HCT116 (cell line): ENCODE results near the gene GRIN3A. TPM values are rescaled to one million over a fixed set of nuclear protein-coding genes. Genes with fewer than 3 reads are reported as not detected.

ENCODE experiments used
- ATAC-seq: fragments of 200-7000 bp; cut with Tn5 transposase; 2 replicates; pipeline ENCODE4 v1.9.1; 2020; ENCODE audit warnings: mild to moderate bottlenecking, moderate library complexity
- BruUV-seq: library from RNA; stranded (reverse); fragments of 400-500 nt; replicated peaks from 2 replicates; lab custom pipeline; 2021; lab: Mats Ljungman, UMichigan
- CTCF ChIA-PET: fragments of 300-600 bp; sonication (Branson Sonifier 250); formaldehyde crosslinking; loops from one replicate; lab custom pipeline; 2021; ENCODE audit warnings: antibody characterized with exemption; lab: Charles Lee
- POLR2A ChIA-PET: fragments of 300-600, 350-600 bp; sonication (Branson Sonifier 250); formaldehyde crosslinking; loops from one replicate; lab custom pipeline; 2021; ENCODE audit warnings: antibody characterized with exemption; lab: Charles Lee
- RAD21 ChIA-PET, 2 experiments: fragments of 300-600 bp; sonication (Branson Sonifier 250); formaldehyde crosslinking; loops; one replicate each; lab custom pipeline; 2023; ENCODE audit warnings: low total read pairs in 2 of 2; ENCODE audit not compliant: uncharacterized antibody in 2 of 2, unreplicated experiment in 2 of 2, low non-redundant PET in 1 of 2; lab: Charles Lee
- DNase-seq: peaks from one replicate; pipeline ENCODE4 v3.0.0-alpha.2; 2010; ENCODE audit warnings: low read depth, low spot score
- H2AFZ ChIP-seq: fragments of 200-600 bp; shearing (Covaris generic), sonication (generic); 2 replicates; pipeline ENCODE4 v1.6.1; 2017; ENCODE audit warnings: low read depth, mixed run types, mixed read lengths, antibody characterized with exemption, low read length; ENCODE audit not compliant: poor library complexity, severe bottlenecking
- H3K27ac ChIP-seq: 2 replicates; pipeline ENCODE4 v1.5.1; 2012; ENCODE audit warnings: low read depth, low read length
- H3K27me3 ChIP-seq: fragments of 200-600 bp; sonication (generic); 2 replicates; pipeline ENCODE4 v1.6.1; 2016; ENCODE audit warnings: mixed run types, low read length, mixed read lengths; ENCODE audit not compliant: insufficient read depth
- H3K36me3 ChIP-seq, 2 experiments: fragments of 200-500 bp in 1 of 2; fragments of 200-600 bp in 1 of 2; sonication (Bioruptor generic) in 1 of 2; sonication (generic) in 1 of 2; 2 replicates each; pipeline versions ENCODE4 v1.5.1 to v1.6.1; 2014 to 2016; ENCODE audit warnings: low read length in 2 of 2, inconsistent platforms in 1 of 2, mixed read lengths in 1 of 2, mixed run types in 1 of 2; ENCODE audit not compliant: insufficient read depth in 2 of 2, control insufficient read depth in 1 of 2
- H3K4me1 ChIP-seq, 2 experiments: fragments of 200-600 bp in 1 of 2; sonication (generic) in 1 of 2; 2 replicates each; pipeline versions ENCODE4 v1.5.1 to v1.6.1; 2012 to 2017; ENCODE audit warnings: low read length in 2 of 2, inconsistent platforms in 1 of 2, mild to moderate bottlenecking in 1 of 2, mixed read lengths in 1 of 2, mixed run types in 1 of 2, moderate library complexity in 1 of 2; ENCODE audit not compliant: insufficient read depth in 2 of 2, control insufficient read depth in 1 of 2
- H3K4me2 ChIP-seq: fragments of 200-600 bp; sonication (generic); 2 replicates; pipeline ENCODE4 v1.6.1; 2017; ENCODE audit warnings: mixed run types, low read length, mixed read lengths
- H3K4me3 ChIP-seq, 2 experiments: fragments of 200-600 bp in 1 of 2; sonication (generic) in 1 of 2; replicated peaks in 1 of 2; 2 replicates each; pipeline ENCODE4 v1.5.1; 2011 to 2016; ENCODE audit warnings: low read length in 2 of 2, control low read depth in 1 of 2, low read depth in 1 of 2, mild to moderate bottlenecking in 1 of 2, mixed read lengths in 1 of 2, mixed run types in 1 of 2
- H3K79me2 ChIP-seq: fragments of 200-600 bp; sonication (generic); 2 replicates; pipeline ENCODE4 v1.6.1; 2017; ENCODE audit warnings: mild to moderate bottlenecking, mixed run types, low read length, moderate library complexity, mixed read lengths; ENCODE audit not compliant: insufficient read depth
- H3K9ac ChIP-seq: fragments of 200-600 bp; sonication (generic); 2 replicates; pipeline ENCODE4 v1.6.1; 2016; ENCODE audit warnings: low read length, mixed read lengths
- H3K9me2 ChIP-seq: fragments of 200-600 bp; sonication (generic), shearing (Covaris generic); 2 replicates; pipeline ENCODE4 v1.6.1; 2017; ENCODE audit warnings: mixed run types, mild to moderate bottlenecking, moderate library complexity; ENCODE audit not compliant: insufficient read depth
- H3K9me3 ChIP-seq, 2 experiments: fragments of 200-500 bp in 1 of 2; fragments of 200-600 bp in 1 of 2; sonication (Bioruptor generic) in 1 of 2; sonication (generic) in 1 of 2; 2 replicates each; pipeline ENCODE4 v1.6.1; 2014 to 2017; ENCODE audit warnings: low read length in 2 of 2, mixed read lengths in 2 of 2, inconsistent platforms in 1 of 2, low read depth in 1 of 2, mild to moderate bottlenecking in 1 of 2, mixed run types in 1 of 2, moderate library complexity in 1 of 2; ENCODE audit not compliant: control insufficient read depth in 1 of 2, insufficient read depth in 1 of 2
- H4K20me1 ChIP-seq: fragments of 200-600 bp; sonication (generic), shearing (Covaris generic); 2 replicates; pipeline ENCODE4 v1.6.1; 2017; ENCODE audit warnings: mixed run types, mild to moderate bottlenecking, moderate library complexity; ENCODE audit not compliant: insufficient read depth
- ATF3 ChIP-seq: IDR thresholded peaks from 2 replicates; pipeline ENCODE4 v1.6.1; 2012
- ELF1 ChIP-seq: IDR thresholded peaks from 2 replicates; pipeline ENCODE4 v1.6.1; 2012; ENCODE audit warnings: low read depth, borderline replicate concordance
- EZH2 ChIP-seq: fragments of 200-600 bp; sonication (generic); IDR thresholded peaks from 2 replicates; pipeline ENCODE4 v1.6.1; 2017; ENCODE audit warnings: antibody characterized with exemption, mixed run types
- EZH2phosphoT487 ChIP-seq: fragments of 200-600 bp; IDR thresholded peaks from 2 replicates; pipeline ENCODE4 v1.6.1; 2018; ENCODE audit warnings: antibody characterized with exemption, borderline replicate concordance
- FOSL1 ChIP-seq: IDR thresholded peaks from 2 replicates; pipeline ENCODE4 v1.6.1; 2012; ENCODE audit warnings: low read depth
- JUND ChIP-seq: IDR thresholded peaks from 2 replicates; pipeline ENCODE4 v1.6.1; 2012
- MAX ChIP-seq: IDR thresholded peaks from 2 replicates; pipeline ENCODE4 v1.6.1; 2012
- POLR2AphosphoS5 ChIP-seq: IDR thresholded peaks from 2 replicates; pipeline ENCODE4 v1.6.1; 2011; ENCODE audit warnings: mild to moderate bottlenecking, low read depth, low read length, moderate library complexity
- RAD21 ChIP-seq: IDR thresholded peaks from 2 replicates; pipeline ENCODE4 v1.6.1; 2012; ENCODE audit warnings: low read depth, mild to moderate bottlenecking
- SIN3A ChIP-seq: IDR thresholded peaks from 2 replicates; pipeline ENCODE4 v1.6.1; 2012; ENCODE audit warnings: low read depth
- YY1 ChIP-seq: IDR thresholded peaks from 2 replicates; pipeline ENCODE4 v1.6.1; 2011; ENCODE audit warnings: low read length, low read depth, moderate library complexity, mild to moderate bottlenecking; ENCODE audit not compliant: insufficient replicate concordance; ENCODE audit errors: extremely low read depth
- ZNF274 ChIP-seq: fragments of 200-500 bp; sonication (Bioruptor generic); IDR thresholded peaks from 2 replicates; pipeline ENCODE4 v1.6.1; 2014; ENCODE audit warnings: mild to moderate bottlenecking, low read depth, low read length, inconsistent platforms
- intact Hi-C: fragments of 100-400 bp; cut with micrococcal nuclease; formaldehyde crosslinking; loops from 2 replicates; pipeline ENCODE4 v1.10.0; 2022
- total RNA-seq: library from RNA; stranded (reverse); gene quantifications from one replicate; pipeline ENCODE4 v1.2.1, GENCODE V29; 2021; ENCODE audit not compliant: unreplicated experiment

GRIN3A gene
- total RNA-seq, 1 experiment from 2014 or later: not detected

- Histone ChIP-seq H3K4me1 (no peaks in the 10 kb centered on the region), H3K27ac (no peak overlapping the region), H4K20me1 (no peaks in the 10 kb centered on the region), H3K9ac (no peak overlapping the region), H3K79me2 (no peaks in the 10 kb centered on the region), H3K27me3 (peaks cover 16% of the 10 kb centered on the region), H2AFZ (no peak overlapping the region), H3K4me2 (no peak overlapping the region), H3K9me3 (no peaks in the 10 kb centered on the region), H3K36me3 (no peaks in the 10 kb centered on the region), H3K4me3 (no peak overlapping the region), H3K9me2 (no peaks in the 10 kb centered on the region)
- intact Hi-C loops: no loop called here
- no TSS peak for BruUV-seq
- DNase-seq: no peak
- no peak for ATAC-seq
- ChIA-PET POLR2A (no interaction called here), CTCF (no interaction called here), RAD21 (no interaction called here)
- TF ChIP-seq RAD21 (no peak), SIN3A (no peak)
These were observed 20.3 kb downstream of the GRIN3A start for GRCh38 chr9:101718192-101718591.

- ATAC-seq: no peak
- Histone ChIP-seq H3K4me3 (no peak overlapping the region), H3K27me3 (peaks cover 16% of the 10 kb centered on the region), H3K4me2 (no peak overlapping the region), H4K20me1 (no peaks in the 10 kb centered on the region), H3K9ac (no peak overlapping the region), H3K9me3 (no peaks in the 10 kb centered on the region), H3K9me2 (no peaks in the 10 kb centered on the region), H3K36me3 (no peaks in the 10 kb centered on the region), H3K4me1 (no peaks in the 10 kb centered on the region), H3K79me2 (no peaks in the 10 kb centered on the region), H2AFZ (no peak overlapping the region), H3K27ac (no peak overlapping the region)
- CTCF ChIA-PET: no interaction called here
- no peak for DNase-seq
- TF ChIP-seq YY1 (no peak), JUND (no peak), MAX (no peak), FOSL1 (no peak), ZNF274 (no peak), ELF1 (no peak), ATF3 (no peak), EZH2 (no peak), RAD21 (no peak), POLR2AphosphoS5 (no peak), EZH2phosphoT487 (no peak)
- RAD21 ChIA-PET: no interaction called here
- intact Hi-C loops: no loop called here
- POLR2A ChIA-PET: no interaction called here
- no TSS peak for BruUV-seq
These were observed 21.8 kb downstream of the GRIN3A start for GRCh38 chr9:101716629-101717028.
